ENCODE measurements around the gene RING1.

Gene RING1

DNA sequence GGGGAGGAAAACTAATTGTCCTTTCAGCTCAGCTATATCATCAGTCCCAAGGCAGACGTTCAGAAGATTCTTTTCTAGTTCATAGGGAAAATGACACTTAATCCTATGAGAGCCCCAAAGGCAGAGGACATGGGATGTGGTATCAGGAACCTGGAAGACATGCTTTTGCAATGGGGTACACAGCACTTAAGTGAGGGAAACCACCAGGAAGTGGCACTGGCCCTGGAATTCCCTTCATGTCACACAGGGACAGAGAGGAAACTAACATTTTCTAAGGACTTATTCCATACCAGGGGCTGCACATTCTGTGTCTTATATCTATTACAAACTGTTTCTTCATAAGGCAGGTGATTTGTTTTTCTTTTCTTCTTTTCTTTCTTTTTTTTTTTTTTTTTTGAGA, 35.2 kb downstream of the RING1 start:
- Histone ChIP-seq H3K27me3 (ENCODE audit: insufficient read depth, poor library complexity, severe bottlenecking) (peaks cover 4% of the 10 kb centered on the region), H3K27ac (replicated peaks) (no peak overlapping the region), H3K4me3 (replicated peaks; ENCODE audit: insufficient read depth, low read length) (no peak overlapping the region)
- no peak for DNase-seq (ENCODE audit: low read depth in 1 of 2, low spot score in 1 of 2)
- TF ChIP-seq POLR2AphosphoS5 (IDR thresholded peaks at IDR 0.05; ENCODE audit: low read depth): no peak
- no peak for TF ChIP-seq SPI1 (IDR thresholded peaks at IDR 0.05; ENCODE audit: borderline replicate concordance, low read depth)
- TF ChIP-seq, protein P1, sequence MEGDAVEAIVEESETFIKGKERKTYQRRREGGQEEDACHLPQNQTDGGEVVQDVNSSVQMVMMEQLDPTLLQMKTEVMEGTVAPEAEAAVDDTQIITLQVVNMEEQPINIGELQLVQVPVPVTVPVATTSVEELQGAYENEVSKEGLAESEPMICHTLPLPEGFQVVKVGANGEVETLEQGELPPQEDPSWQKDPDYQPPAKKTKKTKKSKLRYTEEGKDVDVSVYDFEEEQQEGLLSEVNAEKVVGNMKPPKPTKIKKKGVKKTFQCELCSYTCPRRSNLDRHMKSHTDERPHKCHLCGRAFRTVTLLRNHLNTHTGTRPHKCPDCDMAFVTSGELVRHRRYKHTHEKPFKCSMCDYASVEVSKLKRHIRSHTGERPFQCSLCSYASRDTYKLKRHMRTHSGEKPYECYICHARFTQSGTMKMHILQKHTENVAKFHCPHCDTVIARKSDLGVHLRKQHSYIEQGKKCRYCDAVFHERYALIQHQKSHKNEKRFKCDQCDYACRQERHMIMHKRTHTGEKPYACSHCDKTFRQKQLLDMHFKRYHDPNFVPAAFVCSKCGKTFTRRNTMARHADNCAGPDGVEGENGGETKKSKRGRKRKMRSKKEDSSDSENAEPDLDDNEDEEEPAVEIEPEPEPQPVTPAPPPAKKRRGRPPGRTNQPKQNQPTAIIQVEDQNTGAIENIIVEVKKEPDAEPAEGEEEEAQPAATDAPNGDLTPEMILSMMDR (IDR thresholded peaks at IDR 0.05; ENCODE audit: insufficient read depth, low read length): no peak
- TF ChIP-seq, protein P2, sequence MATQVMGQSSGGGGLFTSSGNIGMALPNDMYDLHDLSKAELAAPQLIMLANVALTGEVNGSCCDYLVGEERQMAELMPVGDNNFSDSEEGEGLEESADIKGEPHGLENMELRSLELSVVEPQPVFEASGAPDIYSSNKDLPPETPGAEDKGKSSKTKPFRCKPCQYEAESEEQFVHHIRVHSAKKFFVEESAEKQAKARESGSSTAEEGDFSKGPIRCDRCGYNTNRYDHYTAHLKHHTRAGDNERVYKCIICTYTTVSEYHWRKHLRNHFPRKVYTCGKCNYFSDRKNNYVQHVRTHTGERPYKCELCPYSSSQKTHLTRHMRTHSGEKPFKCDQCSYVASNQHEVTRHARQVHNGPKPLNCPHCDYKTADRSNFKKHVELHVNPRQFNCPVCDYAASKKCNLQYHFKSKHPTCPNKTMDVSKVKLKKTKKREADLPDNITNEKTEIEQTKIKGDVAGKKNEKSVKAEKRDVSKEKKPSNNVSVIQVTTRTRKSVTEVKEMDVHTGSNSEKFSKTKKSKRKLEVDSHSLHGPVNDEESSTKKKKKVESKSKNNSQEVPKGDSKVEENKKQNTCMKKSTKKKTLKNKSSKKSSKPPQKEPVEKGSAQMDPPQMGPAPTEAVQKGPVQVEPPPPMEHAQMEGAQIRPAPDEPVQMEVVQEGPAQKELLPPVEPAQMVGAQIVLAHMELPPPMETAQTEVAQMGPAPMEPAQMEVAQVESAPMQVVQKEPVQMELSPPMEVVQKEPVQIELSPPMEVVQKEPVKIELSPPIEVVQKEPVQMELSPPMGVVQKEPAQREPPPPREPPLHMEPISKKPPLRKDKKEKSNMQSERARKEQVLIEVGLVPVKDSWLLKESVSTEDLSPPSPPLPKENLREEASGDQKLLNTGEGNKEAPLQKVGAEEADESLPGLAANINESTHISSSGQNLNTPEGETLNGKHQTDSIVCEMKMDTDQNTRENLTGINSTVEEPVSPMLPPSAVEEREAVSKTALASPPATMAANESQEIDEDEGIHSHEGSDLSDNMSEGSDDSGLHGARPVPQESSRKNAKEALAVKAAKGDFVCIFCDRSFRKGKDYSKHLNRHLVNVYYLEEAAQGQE (IDR thresholded peaks at IDR 0.05; ENCODE audit: insufficient replicate concordance, low read depth): no peak
- no peak for TF ChIP-seq GABPA (IDR thresholded peaks at IDR 0.05; ENCODE audit: low read depth)

DNA sequence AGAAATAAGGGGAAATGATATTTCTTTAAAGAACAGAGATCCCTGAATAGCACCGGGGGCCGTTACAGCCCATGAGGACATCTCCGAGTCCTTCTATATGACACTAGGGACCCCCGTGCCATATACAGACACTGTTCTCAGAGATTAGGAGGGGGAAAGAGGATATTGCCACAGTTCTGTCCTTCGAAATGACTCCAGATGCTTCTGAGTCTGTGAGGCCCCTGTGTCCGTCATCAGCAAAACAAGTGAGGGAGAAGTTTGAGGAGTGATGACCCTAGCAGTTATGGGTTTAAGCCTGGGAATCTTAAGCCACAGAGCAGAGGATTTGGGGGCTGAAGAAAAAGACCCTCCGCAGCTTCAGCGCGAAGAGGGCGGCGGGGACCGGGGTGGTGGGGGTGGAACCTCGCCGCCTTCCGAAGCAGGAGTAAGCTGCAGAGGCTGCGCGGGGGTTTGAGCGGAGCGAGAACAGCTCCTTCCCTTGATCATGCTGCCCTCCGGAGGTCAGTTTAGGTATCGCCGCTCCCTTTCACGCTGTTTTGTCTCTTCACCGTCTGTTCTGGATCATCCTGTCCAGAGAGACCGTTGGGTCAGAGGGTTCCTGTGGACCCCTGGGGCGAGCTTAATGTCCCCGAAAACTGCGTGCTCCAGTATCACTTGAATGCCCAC, 39.8 kb downstream of the RING1 start:
- DNase-seq (ENCODE audit: low read depth in 1 of 2, low spot score in 1 of 2): peak; percentile 55 to 88
- Histone ChIP-seq H3K4me3 (replicated peaks; ENCODE audit: insufficient read depth, low read length) (peak overlapping the region; percentile 48), H3K27me3 (ENCODE audit: insufficient read depth, poor library complexity, severe bottlenecking) (peaks cover 3% of the 10 kb centered on the region), H3K27ac (replicated peaks) (peak overlapping the region; percentile 55)
- TF ChIP-seq, protein P2 (IDR thresholded peaks at IDR 0.05; ENCODE audit: insufficient replicate concordance, low read depth): no peak
- TF ChIP-seq, protein P1 (IDR thresholded peaks at IDR 0.05; ENCODE audit: insufficient read depth, low read length): peak; percentile 94

DNA sequence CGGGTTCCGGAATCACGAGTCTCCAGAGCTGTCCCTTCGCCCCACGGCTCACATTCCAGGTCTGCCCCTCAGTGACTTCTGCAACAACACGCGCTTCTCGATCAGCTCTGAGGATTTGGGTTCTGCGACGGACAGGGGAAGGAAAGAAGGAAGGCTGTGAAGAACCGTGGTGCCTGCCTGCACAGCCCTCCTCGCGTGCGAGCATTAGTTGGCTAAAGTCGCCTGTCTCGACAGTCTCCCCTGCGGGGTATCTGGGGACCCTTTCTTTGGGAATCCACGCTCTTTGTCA, 40.3 kb downstream of the RING1 start:
- Histone ChIP-seq H3K4me3 (replicated peaks; ENCODE audit: insufficient read depth, low read length) (peak overlapping the region; percentile 48), H3K27me3 (ENCODE audit: insufficient read depth, poor library complexity, severe bottlenecking) (peaks cover 2% of the 10 kb centered on the region), H3K27ac (replicated peaks) (peak overlapping the region; percentile 55)
- peak in 1 of 2 experiments; percentile 20 for DNase-seq (ENCODE audit: low read depth in 1 of 2, low spot score in 1 of 2)
- TF ChIP-seq GABPA (IDR thresholded peaks at IDR 0.05; ENCODE audit: low read depth): no peak
- TF ChIP-seq SPI1 (IDR thresholded peaks at IDR 0.05; ENCODE audit: borderline replicate concordance, low read depth): no peak
- TF ChIP-seq, protein P2 (IDR thresholded peaks at IDR 0.05; ENCODE audit: insufficient replicate concordance, low read depth): no peak
- TF ChIP-seq POLR2AphosphoS5 (IDR thresholded peaks at IDR 0.05; ENCODE audit: low read depth): no peak
- TF ChIP-seq, protein P1 (IDR thresholded peaks at IDR 0.05; ENCODE audit: insufficient read depth, low read length): no peak

Data from HL-60 (cell line).